ENCODE data around the gene HSD17B8.

Gene HSD17B8

DNA sequence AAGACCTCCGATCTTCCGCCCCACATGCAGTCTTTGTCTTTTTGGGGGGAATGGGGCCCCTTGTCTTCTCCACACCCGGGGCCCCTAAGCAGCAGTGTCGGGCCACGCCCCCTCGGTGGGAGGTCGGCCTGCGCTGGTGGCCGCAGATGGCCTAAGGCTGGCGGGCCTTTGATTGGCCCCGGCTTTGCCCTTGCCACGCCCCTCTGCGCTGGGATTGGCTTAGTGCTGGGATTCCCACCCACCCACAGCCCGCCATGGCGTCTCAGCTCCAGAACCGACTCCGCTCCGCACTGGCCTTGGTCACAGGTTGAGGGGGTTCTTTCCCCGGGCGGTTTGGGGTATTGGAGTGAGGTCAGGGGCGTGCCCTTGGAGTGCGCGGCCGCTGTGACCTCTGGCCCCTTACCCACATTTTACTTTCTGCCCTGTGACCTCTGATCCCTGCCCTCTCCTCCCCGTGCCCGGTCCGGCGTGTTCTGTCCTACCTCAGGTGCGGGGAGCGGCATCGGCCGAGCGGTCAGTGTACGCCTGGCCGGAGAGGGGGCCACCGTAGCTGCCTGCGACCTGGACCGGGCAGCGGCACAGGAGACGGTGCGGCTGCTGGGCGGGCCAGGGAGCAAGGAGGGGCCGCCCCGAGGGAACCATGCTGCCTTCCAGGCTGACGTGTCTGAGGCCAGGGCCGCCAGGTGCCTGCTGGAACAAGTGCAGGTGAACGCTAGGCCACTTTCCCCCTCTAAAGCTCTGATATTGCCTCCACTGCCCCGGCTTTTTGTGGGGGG lies at the start of gene HSD17B8:
Gene HSD17B8, plus strand, starts transcription at position 241 of the 776 bp plus-strand sequence. Its CDS starts 14 bp downstream, at position 255.
- peak; percentile 96 for DNase-seq

DNA sequence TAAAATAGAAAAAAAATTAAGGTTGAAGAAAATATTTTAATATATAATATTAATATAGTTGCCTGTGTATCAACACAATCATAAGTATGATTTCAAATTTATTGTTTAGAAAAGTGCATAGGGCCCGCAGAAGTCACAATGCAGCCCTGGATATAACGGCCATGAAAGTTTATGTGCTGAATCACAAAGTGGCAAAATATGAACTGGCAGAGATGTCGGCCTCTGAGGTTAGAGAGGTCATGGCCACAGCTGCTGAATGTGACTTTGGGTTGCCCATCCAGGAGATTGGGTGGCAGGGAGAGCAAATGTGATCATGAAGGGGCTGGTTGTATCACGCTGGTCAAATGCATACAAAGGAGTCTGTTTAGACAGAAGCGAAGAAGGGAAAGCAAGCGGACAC lies 47.9 kb upstream of the HSD17B8 start:
- no peak for DNase-seq

DNA sequence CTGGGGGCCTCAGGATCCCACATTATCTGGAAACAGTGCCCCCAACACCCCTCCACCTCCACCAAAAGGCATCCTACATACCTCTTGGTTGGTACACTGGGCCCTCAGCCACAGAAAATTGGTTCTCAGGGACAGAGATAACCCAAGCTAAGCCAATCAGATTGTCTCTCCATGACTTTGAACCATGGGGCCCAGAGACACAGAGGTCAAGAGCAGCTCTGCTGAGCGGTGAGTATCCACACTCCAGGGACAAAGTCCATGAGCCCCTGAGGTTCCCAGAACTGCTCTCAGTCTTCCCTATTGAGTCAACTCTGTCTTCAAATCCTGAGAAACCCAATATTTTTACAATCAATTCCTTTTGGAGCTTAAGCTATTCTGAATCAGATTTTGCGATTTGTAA lies 47.5 kb upstream of the HSD17B8 start:
- DNase-seq = no peak

DNA sequence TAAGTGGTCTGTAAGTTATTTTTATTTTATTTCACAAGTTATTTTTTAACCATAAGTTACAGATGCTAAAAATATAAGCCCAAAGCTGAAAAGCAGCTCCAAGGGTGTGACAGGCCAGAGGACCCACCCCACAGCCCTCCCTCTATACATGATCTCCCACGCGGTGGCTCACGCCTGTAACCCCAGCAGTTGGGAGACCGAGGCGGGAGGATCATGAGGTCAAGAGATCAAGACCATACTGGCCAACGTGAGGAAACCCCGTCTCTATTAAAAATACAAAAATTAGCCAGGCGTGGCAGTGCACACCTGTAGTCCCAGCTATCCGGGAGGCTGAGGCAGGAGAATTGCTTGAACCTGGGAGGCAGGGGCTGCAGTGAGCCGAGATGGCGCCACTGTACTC lies 44.4 kb upstream of the HSD17B8 start:
- no peak for DNase-seq

DNA sequence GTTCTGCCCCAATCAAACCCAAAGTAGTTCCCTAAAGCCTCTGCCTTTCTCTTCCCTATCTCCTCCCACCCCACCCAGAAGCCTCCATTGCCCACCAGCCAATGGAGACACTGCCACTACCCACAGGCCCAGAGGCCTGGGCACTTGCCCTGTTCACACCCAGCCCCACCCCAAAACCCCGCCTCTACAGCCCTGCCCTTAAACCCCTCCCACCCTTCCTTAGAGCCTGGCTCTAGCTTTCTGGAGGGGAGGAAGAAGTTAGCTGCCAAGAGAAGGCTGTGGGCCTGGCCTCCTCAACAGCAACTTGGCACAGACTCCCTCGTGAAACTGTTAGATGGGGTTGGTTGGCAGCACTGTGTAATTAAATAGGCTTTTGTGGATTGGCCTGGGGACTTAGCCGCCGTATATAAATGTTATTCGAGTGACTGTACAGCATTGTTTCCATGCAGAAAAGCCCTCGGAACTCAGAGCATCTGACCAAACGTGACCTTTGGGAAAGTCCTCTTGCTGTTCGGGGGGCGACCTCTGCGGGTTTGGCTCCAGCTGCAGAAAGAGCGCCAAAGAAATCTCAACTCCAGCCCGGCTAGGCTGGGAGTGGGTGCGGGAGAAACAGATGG lies 43.6 kb upstream of the HSD17B8 start:
- DNase-seq = peak; percentile 27

DNA sequence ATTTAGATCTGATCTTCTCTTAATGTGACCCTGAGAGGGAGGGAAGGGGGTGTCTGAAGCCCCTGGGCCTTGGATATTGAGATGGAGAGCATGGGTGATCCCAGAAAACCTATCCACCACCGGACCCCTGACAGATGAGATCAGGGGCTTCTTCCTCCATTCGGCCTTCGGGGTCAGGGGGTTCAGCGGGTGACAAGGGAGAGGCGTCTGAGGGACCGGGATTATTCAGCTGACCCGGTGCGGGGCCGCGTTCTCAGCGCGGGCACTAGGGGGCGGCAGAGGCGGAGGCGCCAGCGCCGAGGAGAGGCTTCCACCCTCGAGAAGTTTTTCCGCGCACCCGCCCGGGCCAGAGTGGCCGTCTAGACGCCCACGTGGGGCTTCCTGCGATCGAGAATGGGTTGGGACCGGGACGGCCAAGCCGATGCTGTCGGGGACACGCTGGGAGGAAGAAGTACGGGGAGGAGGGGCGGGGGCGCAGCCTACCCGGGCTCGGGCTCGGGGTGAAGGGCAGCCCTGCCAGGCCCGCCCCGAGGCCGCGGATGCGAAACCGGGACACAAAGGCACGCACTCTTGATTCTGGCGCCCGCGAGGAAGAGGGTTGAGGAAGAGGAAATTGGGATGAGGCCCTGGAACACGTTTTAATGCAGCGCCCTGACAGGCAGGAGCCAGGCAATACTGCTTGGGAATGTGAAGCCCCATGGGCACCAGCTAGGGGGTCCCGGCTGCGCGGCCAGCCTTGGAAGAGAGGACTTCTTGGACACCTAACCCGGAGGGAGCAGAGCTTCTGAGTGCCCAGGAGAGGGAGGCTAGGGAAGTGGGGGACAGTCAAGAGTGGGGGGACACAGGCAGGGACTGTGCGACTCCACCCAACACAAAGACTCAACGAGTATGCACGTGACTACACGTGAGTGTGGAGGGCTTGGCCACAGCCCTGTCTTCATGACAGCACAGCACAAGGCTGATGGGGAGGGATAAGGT lies 42.8 kb upstream of the HSD17B8 start:
- DNase-seq = peak; percentile 88

DNA sequence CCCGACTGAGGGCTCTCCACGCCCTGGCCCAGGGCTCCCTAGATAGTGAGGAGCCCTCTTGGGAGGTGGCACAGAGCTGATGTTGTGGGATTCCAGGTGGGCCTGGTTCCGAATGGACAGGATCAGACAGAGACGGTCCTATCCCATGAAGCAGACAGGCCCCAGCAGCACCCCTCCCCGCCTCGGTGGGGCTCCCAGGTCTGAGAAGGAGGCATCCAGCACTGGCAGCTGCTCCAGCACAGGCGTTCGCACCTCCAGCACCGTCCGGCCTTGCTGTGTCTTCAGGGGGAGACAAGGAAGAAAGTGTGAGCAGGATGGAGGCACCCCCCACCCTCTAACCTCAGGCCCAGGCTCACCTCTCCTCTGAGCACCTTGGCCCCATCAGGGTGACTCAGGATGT lies 40.9 kb upstream of the HSD17B8 start:
- DNase-seq = no peak

DNA sequence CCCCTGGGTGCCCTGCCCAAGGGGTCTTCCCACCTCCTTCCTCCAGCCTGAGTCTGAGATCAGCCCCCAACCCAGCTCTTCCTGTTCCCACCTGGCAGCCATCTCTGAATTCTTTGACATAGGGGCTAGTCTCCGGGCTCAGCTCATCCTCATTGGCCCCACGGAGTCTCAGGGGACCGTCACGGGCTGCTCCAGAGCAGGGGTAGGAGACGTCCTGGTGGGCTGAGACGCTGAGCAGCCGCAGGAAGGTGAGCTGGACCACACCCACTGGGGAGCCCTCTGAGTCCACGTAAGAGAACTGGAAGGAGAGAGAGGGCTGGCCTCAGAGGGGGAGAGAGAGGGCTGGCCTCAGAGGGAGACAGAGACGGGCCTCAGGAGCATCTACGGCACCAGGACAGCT lies 40.3 kb upstream of the HSD17B8 start:
- DNase-seq = no peak

DNA sequence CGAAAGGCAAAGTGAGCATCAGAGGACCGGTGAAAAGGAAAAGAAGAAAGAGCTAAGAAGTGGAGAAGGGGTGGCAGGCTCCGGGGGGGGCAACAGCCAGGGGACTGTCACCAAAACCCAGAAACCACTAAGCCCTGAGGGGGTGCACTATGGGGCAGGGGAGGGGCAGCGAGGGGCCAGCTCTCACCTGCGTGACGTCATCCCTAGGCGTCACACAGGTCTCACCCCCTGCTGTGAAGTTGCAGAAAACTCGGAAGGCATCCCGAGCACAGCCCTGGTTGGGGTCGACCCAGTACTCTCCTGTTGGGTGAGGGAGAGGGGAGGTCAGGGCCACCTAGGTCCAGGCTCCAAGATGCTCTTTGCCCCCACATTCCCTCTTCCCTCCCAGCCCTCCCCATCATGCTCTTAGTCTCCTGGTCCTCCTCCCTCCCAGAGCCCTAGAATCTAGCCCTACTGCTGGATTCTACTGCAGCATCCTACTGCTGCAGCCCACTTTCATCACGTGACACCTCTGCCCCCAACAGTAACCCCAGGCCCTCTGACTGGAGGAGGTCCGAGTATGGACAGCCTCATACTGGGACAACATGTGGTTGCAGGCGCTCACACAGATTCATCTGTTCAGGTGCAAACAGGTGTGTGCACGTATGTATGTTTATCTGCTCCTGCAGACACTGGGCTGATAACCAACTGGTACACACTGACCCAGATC lies 39.6 kb upstream of the HSD17B8 start:
- DNase-seq = no peak

DNA sequence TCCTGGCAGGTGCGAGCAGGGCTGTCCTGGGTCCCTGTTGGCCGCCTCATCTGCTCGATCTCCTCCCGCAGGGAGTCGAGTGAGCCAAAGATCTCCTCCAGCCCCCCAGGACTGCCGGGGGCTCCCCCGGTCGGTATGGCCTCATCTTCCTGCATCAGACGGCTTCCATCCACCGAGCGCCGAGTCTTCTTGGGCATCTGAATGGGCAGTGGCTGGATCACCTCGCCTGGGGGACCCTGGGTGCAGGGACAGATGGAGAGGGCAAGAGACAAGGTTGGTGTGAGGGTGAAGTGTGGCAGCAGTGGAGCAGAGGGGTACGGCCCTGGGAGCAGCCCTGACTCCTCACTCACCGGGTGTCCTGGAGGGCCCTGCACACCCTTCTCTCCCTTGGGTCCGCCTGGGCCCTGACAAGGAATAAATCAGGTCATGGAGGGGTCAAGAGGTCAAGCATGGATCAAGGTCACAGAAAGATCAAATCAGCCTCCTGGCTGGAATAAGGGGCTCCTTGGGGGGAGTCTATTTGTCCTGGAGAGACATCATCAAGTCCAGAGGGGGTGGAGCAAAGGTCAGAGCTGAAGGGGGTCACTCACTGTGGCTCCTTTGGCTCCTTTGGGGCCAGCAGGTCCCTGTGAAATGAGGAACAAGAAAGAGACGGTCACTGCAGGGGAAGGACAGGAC lies 38.7 kb upstream of the HSD17B8 start:
- DNase-seq = no peak

DNA sequence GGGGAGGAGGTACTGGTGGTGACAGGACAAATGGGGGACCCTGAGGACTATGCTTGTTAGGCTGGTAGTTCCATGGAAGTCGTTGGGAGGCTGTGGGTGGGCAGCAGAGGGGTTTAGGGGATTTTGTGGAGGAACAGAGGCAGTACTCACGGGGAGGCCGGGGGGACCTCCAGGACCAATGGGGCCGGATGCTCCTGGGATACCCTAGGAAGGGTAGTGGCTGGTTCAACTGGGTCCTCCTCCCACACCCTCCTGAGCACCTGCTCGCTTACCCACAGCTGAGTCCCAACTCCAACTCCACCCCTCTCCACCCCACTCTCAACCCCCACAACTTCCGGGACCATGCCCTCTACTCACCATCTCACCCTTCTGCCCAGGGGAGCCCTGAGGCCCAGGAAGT lies 38.1 kb upstream of the HSD17B8 start:
- no peak for DNase-seq

DNA sequence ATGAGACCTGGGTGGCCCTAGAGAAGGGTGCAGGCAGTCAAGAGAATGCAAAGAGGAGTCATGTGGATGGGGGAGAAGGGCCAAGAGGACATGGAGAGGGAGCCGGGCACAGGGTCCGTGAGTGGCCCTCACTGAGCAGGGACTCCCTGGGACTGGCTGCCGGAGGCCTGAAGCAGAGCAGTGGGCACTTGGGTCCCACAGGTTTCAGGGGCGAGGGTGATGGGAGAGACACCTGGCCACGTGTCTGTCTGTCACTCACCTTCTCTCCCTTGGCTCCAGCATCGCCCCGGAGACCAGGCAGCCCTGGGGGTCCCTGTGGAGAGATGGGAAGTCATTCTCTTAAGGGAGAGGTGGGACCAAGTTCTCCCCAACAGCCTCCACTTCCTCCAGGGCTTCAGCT lies 37.6 kb upstream of the HSD17B8 start:
- no peak for DNase-seq

DNA sequence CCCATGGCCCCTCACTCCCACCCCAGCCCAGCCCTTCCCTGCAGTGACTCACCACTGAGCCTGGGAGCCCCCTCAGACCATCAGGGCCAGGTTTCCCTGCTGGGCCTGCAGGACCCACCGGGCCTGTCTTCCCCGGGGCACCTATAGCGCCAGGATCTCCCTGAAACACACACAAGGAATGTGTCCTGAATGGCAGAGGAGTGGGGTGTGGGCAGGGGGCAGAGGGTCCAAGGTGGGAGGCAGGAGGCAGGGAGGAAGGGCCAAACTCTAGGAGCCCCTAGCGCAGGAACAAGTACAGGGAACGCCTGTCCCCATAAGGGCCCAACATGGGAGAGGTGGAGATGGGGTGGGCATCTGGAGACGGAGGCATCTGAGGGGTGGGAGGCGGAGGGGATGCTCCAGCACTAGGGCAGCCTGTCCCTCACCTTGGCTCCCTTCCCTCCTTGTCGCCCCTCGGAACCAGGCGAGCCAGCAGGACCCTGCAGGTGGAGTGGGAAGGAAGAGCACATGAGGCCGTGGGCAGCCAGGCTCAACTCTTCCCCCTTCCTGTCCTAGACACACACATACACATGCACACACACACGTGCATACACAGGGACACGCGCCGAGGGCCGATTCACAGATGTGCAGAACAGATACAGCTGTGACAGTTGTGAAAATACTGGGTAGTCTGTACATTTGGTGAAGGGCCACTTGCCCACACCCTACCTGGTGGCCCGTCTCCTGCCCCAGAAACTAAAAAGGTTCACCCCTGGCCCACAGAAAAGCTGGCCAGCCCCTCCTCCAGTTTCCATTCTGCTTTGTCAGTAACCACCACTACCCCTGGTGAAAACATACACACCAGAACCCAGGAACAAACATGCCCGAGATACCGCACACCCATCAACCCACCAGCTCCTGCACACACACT lies 36.8 kb upstream of the HSD17B8 start:
- DNase-seq = no peak

DNA sequence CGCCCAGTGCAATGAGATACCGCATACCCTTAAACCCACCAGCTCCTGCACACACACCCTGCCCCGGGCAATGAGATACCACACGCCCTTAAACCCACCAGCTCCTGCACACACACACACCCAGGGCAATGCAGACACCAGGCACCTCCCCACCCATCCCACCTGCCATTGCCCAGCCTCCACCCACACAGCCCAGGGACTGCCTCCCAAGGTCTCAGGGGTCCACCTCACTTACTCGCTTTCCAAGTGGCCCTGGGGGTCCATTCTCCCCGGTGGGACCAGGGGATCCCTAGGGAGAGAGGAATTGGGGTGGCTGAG lies 36.2 kb upstream of the HSD17B8 start:
- no peak for DNase-seq

DNA sequence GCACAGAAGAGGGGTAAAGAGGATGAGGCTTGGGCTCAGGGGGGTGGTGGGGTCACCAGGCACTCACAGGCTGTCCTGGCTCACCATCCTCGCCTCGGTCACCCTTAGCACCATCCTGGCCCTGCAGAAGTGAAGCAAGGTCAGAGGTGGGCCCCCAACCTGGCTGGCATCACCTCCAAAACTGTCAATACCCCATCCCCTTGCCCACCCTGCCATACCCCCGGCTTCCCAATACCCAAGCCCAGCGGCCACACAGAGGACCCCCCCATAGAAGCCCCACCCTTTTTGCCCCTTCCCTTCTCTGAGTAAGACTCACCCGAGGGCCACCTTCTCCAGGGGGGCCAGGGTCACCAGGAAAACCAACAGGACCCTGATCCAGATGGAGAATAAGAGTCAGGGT lies 35.8 kb upstream of the HSD17B8 start:
- no peak for DNase-seq

DNA sequence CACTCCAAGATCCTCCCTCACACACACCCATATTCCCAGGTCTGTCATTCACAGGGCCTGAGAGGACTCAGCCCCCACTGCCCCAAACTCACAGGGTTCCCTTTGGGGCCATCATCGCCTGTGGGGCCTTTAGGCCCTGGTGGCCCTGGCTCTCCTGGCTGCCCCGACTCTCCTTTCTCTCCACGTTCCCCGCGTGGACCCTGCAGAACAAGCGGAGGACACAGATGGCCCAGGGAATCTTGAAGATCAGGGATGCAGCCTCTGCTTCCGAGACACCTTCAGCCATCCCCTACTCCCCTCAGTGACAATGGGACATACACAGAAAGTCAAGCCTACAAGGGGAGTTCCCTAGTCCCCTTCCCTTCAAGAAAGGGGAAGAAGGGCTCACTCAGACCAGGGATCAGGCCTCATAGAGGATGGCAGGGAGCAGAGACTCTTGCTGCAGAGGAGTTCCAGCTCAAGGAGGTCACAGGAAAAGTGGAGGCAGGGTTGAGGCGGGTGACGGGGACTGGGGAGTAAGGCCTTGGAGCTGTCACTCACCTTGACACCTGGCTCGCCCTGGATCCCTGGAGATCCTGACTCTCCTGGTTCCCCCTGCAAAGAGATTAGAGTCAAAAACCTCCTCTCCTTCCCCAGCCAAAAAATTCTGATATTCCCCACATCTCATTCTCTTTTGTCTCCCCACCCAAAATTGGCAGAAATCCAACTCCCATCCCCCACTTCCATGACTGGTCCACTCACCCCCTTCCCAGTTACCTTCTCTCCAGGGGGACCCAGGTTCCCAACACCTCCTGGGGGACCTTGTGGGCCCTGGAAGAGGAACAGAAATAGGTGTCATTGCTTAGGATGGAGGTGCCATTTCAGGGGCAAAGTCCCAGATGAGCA lies 34.9 kb upstream of the HSD17B8 start:
- no peak for DNase-seq

DNA sequence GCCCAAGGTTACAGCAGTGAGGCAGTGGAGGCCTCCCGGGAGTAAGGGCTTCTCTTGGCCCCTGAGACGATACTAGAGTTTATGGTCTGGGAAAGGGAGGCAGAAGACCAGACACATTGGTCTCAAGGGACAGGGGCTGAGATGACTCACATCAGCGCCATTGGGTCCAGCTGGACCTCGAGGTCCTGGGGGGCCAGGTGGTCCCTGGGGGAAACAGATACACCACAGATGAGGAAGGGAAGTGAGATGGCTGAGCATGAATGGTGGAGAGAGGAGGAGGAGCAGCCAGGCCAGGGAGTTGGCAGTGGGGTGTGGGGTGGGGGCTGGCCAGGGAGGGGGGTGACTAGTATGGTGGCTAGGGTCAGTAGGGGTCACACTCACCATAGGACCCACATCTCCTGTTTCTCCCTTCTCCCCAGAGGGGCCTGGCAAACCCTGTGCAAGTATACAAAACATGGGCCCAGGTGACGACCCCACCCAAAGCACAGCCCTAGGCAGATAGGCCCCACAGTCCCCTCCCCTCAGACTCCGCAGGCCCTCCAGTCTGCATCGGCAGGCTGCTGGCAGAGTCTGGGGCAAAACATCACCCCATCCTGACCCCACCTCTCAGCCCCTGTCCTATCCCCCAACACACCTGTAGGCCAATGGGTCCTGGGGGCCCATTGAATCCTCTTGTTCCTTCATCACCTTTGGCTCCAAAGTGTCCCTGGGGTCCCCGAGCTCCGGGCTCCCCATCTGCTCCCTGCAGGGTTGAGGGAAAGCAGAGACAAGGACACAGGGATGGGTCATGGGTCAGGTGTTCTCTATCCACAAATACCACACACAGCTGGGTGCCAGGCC lies 34.1 kb upstream of the HSD17B8 start:
- no peak for DNase-seq

DNA sequence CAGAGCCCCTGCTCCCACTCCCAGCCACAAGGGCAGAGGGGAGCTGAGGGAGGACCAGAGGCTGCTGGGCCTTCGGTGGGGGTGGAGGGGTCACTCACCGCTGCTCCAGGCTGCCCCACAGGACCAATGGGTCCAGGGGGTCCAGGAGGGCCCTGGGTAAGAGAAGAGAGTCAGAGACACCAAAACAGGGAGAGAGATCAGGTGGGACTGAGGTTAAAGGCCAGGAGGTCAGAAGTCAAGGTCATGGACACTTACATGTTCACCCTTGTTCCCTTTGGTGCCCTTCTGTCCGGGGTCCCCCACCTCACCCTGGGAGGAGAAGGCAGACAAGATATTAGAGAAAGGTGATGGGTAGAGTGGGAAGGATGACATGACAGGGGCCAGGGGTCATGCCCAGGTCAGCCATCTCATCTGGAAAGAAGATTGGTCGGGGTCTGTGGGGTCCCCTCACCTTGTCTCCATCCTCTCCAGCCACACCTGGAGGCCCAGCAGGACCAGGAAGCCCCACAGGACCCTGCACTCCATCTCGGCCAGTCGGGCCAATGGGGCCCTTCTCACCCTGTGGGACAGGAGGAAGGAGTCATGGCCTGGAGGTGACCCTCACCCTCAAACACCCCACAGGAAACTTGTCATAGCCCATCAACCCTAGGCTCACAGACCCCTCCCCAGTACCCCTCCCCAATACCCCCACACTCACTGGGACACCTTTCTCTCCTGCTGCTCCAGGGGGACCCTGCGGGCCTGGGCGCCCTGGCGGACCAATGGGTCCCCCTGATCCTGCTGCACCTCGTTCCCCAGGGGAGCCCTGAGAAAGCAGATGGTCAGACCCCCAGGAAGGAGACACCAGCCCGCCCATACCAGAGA lies 33.2 kb upstream of the HSD17B8 start:
- no peak for DNase-seq
